Measurements from ENCODE around the gene DNAAF1.

Gene DNAAF1

GRCh38 chr16:84179612-84180320, 34.7 kb downstream of the DNAAF1 start:
- Histone ChIP-seq H3K27me3 (ENCODE audit: control insufficient read depth in 1 of 2, insufficient read depth in 1 of 2, low read length in 2 of 2) (no peaks in the 10 kb centered on the region), H3K9me3 (ENCODE audit: control insufficient read depth, low read length) (no peaks in the 10 kb centered on the region), H3K36me3 (ENCODE audit: control insufficient read depth in 1 of 2, insufficient read depth in 2 of 2, low read depth in 1 of 2, low read length in 2 of 2) (peaks cover 59 to 68% of the 10 kb centered on the region in 2 experiments), H3K4me2 (ENCODE audit: low read length, poor library complexity, severe bottlenecking) (no peak overlapping the region), H4K91ac (ENCODE audit: low read length) (no peak overlapping the region), H2BK15ac (ENCODE audit: low read depth, poor library complexity, severe bottlenecking) (no peak overlapping the region), H2BK120ac (ENCODE audit: low read depth, low read length) (no peak overlapping the region), H3K27ac (ENCODE audit: low read length, poor library complexity, severe bottlenecking) (no peak overlapping the region), H3K14ac (ENCODE audit: low read length in 2 of 2) (no peak overlapping the region), H3K18ac (ENCODE audit: low read depth in 1 of 2, low read length in 2 of 2) (no peak overlapping the region), H2BK12ac (ENCODE audit: low read length in 2 of 2) (no peak overlapping the region), H3K9ac (ENCODE audit: low read length) (no peak overlapping the region), H2AK5ac (ENCODE audit: low read length, severe bottlenecking) (no peak overlapping the region), H3K23ac (ENCODE audit: low read length in 2 of 2) (no peak overlapping the region), H4K8ac (ENCODE audit: low read length) (no peak overlapping the region), H2AFZ (ENCODE audit: low read depth, low read length) (no peak overlapping the region), H2BK5ac (ENCODE audit: low read depth, low read length, poor library complexity, severe bottlenecking) (no peak overlapping the region), H3K4me1 (ENCODE audit: control insufficient read depth, insufficient read depth, low read depth, low read length) (peaks cover 21% of the 10 kb centered on the region), H3K79me1 (replicated peaks; ENCODE audit: low read length, poor library complexity, severe bottlenecking) (peaks cover 39% of the 10 kb centered on the region), H3K4me3 (ENCODE audit: insufficient read depth in 1 of 2, low read depth in 1 of 2, low read length in 2 of 2) (no peak overlapping the region), H3K4ac (ENCODE audit: low read depth in 1 of 2, low read length in 2 of 2) (no peak overlapping the region)
- WGBS = 93% methylated on average over 26 of the region's 33 CpGs
- DNase-seq = no peak

DNA sequence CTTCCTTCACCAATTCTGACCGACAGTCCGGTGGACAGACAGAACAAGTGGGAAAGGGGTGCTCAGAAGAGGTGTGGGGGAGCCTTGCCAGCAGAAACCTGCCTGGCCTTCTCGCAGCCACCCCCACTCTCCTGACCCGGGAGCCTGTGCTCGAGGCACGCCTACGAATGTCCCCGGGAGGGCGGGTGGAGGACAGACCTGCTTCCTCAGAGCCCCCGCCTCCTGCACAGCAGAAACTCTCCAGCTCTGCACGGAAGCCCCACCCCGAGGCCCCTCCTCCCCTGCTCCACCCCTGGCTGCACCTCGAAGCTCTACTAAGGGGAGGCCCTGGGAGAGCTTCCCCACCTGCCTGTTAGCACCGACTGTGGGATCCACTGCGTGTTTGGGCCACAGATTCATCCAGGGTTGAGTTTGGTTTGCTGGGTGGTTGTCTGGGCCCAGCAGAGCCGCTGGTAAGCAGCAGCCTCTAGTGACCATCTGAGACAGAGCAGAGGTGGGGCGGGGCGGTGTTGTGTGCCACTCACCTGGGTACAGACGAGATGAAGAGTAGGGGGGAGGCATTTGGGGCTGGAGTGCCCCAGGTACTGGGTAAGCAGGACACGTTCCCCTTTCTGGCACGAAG, 35.5 kb downstream of the DNAAF1 start:
- Histone ChIP-seq H3K9ac (ENCODE audit: low read length) (no peak overlapping the region), H2BK120ac (ENCODE audit: low read depth, low read length) (no peak overlapping the region), H2AFZ (ENCODE audit: low read depth, low read length) (no peak overlapping the region), H4K8ac (ENCODE audit: low read length) (no peak overlapping the region), H2BK12ac (ENCODE audit: low read length in 2 of 2) (no peak overlapping the region), H3K14ac (ENCODE audit: low read length in 2 of 2) (no peak overlapping the region), H3K18ac (ENCODE audit: low read depth in 1 of 2, low read length in 2 of 2) (no peak overlapping the region), H3K36me3 (ENCODE audit: control insufficient read depth in 1 of 2, insufficient read depth in 2 of 2, low read depth in 1 of 2, low read length in 2 of 2) (peaks cover 64 to 74% of the 10 kb centered on the region in 2 experiments), H2BK5ac (ENCODE audit: low read depth, low read length, poor library complexity, severe bottlenecking) (no peak overlapping the region), H3K4me2 (ENCODE audit: low read length, poor library complexity, severe bottlenecking) (no peak overlapping the region), H2AK5ac (ENCODE audit: low read length, severe bottlenecking) (no peak overlapping the region), H3K27ac (ENCODE audit: low read length, poor library complexity, severe bottlenecking) (no peak overlapping the region), H3K4ac (ENCODE audit: low read depth in 1 of 2, low read length in 2 of 2) (no peak overlapping the region), H3K79me1 (replicated peaks; ENCODE audit: low read length, poor library complexity, severe bottlenecking) (peaks cover 41% of the 10 kb centered on the region), H3K27me3 (ENCODE audit: control insufficient read depth in 1 of 2, insufficient read depth in 1 of 2, low read length in 2 of 2) (no peaks in the 10 kb centered on the region), H3K23ac (ENCODE audit: low read length in 2 of 2) (no peak overlapping the region), H4K91ac (ENCODE audit: low read length) (no peak overlapping the region), H2BK15ac (ENCODE audit: low read depth, poor library complexity, severe bottlenecking) (no peak overlapping the region), H3K4me3 (ENCODE audit: insufficient read depth in 1 of 2, low read depth in 1 of 2, low read length in 2 of 2) (no peak overlapping the region), H3K9me3 (ENCODE audit: control insufficient read depth, low read length) (no peaks in the 10 kb centered on the region), H3K4me1 (ENCODE audit: control insufficient read depth, insufficient read depth, low read depth, low read length) (peaks cover 19% of the 10 kb centered on the region)
- no peak for DNase-seq
- 95% methylated on average over 19 of the region's 21 CpGs for WGBS

GRCh38 chr16:84181144-84181915, 36.2 kb downstream of the DNAAF1 start:
- WGBS = 95% methylated on average over 40 of the region's 41 CpGs
- no peak overlapping the region for H3K23ac ChIP-seq (ENCODE audit: low read length in 2 of 2)
- no peak overlapping the region for H3K4ac ChIP-seq (ENCODE audit: low read depth in 1 of 2, low read length in 2 of 2)

GRCh38 chr16:84182104-84182503, 37.0 kb downstream of the DNAAF1 start:
- H2BK120ac ChIP-seq (ENCODE audit: low read depth, low read length) = no peak overlapping the region

More at GRCh38 chr16:84181144-84181915, 36.2 kb downstream of the DNAAF1 start:
- H3K9ac ChIP-seq (ENCODE audit: low read length) = no peak overlapping the region
- H2AFZ ChIP-seq (ENCODE audit: low read depth, low read length) = no peak overlapping the region
- H3K79me1 ChIP-seq (replicated peaks; ENCODE audit: low read length, poor library complexity, severe bottlenecking) = peaks cover 44% of the 10 kb centered on the region
- no peak overlapping the region for H3K14ac ChIP-seq (ENCODE audit: low read length in 2 of 2)
- no peaks in the 10 kb centered on the region for H3K9me3 ChIP-seq (ENCODE audit: control insufficient read depth, low read length)
- no peak overlapping the region for H3K27ac ChIP-seq (ENCODE audit: low read length, poor library complexity, severe bottlenecking)
- H3K4me3 ChIP-seq (ENCODE audit: insufficient read depth in 1 of 2, low read depth in 1 of 2, low read length in 2 of 2) = no peak overlapping the region
- H4K8ac ChIP-seq (ENCODE audit: low read length) = no peak overlapping the region
- peaks cover 64 to 74% of the 10 kb centered on the region in 2 experiments for H3K36me3 ChIP-seq (ENCODE audit: control insufficient read depth in 1 of 2, insufficient read depth in 2 of 2, low read depth in 1 of 2, low read length in 2 of 2)
- no peak for DNase-seq
- no peaks in the 10 kb centered on the region for H3K27me3 ChIP-seq (ENCODE audit: control insufficient read depth in 1 of 2, insufficient read depth in 1 of 2, low read length in 2 of 2)
- H3K18ac ChIP-seq (ENCODE audit: low read depth in 1 of 2, low read length in 2 of 2) = no peak overlapping the region
- H2BK12ac ChIP-seq (ENCODE audit: low read length in 2 of 2) = no peak overlapping the region
- no peak overlapping the region for H2AK5ac ChIP-seq (ENCODE audit: low read length, severe bottlenecking)
- no peak overlapping the region for H3K4me2 ChIP-seq (ENCODE audit: low read length, poor library complexity, severe bottlenecking)
- H2BK120ac ChIP-seq (ENCODE audit: low read depth, low read length) = no peak overlapping the region
- H3K4me1 ChIP-seq (ENCODE audit: control insufficient read depth, insufficient read depth, low read depth, low read length) = peaks cover 21% of the 10 kb centered on the region
- no peak overlapping the region for H2BK15ac ChIP-seq (ENCODE audit: low read depth, poor library complexity, severe bottlenecking)
- no peak overlapping the region for H2BK5ac ChIP-seq (ENCODE audit: low read depth, low read length, poor library complexity, severe bottlenecking)
- H4K91ac ChIP-seq (ENCODE audit: low read length) = no peak overlapping the region

More at GRCh38 chr16:84182104-84182503, 37.0 kb downstream of the DNAAF1 start:
- H3K14ac ChIP-seq (ENCODE audit: low read length in 2 of 2) = no peak overlapping the region
- H3K9me3 ChIP-seq (ENCODE audit: control insufficient read depth, low read length) = no peaks in the 10 kb centered on the region
- no peak overlapping the region for H2BK15ac ChIP-seq (ENCODE audit: low read depth, poor library complexity, severe bottlenecking)
- no peak overlapping the region for H2BK5ac ChIP-seq (ENCODE audit: low read depth, low read length, poor library complexity, severe bottlenecking)
- H3K36me3 ChIP-seq (ENCODE audit: control insufficient read depth in 1 of 2, insufficient read depth in 2 of 2, low read depth in 1 of 2, low read length in 2 of 2) = peaks cover 64 to 74% of the 10 kb centered on the region in 2 experiments
- no peak overlapping the region for H3K18ac ChIP-seq (ENCODE audit: low read depth in 1 of 2, low read length in 2 of 2)
- WGBS = 98% methylated on average over 18 of the region's 18 CpGs
- H3K79me1 ChIP-seq (replicated peaks; ENCODE audit: low read length, poor library complexity, severe bottlenecking) = peaks cover 48% of the 10 kb centered on the region
- H3K27me3 ChIP-seq (ENCODE audit: control insufficient read depth in 1 of 2, insufficient read depth in 1 of 2, low read length in 2 of 2) = no peaks in the 10 kb centered on the region
- H2AFZ ChIP-seq (ENCODE audit: low read depth, low read length) = no peak overlapping the region
- H2AK5ac ChIP-seq (ENCODE audit: low read length, severe bottlenecking) = no peak overlapping the region
- no peak overlapping the region for H3K4me2 ChIP-seq (ENCODE audit: low read length, poor library complexity, severe bottlenecking)
- peaks cover 13% of the 10 kb centered on the region for H3K4me1 ChIP-seq (ENCODE audit: control insufficient read depth, insufficient read depth, low read depth, low read length)
- H4K91ac ChIP-seq (ENCODE audit: low read length) = no peak overlapping the region
- H2BK12ac ChIP-seq (ENCODE audit: low read length in 2 of 2) = no peak overlapping the region
- no peak for DNase-seq
- H3K9ac ChIP-seq (ENCODE audit: low read length) = no peak overlapping the region
- H3K4me3 ChIP-seq (ENCODE audit: insufficient read depth in 1 of 2, low read depth in 1 of 2, low read length in 2 of 2) = no peak overlapping the region
- no peak overlapping the region for H3K23ac ChIP-seq (ENCODE audit: low read length in 2 of 2)
- no peak overlapping the region for H4K8ac ChIP-seq (ENCODE audit: low read length)
- no peak overlapping the region for H3K27ac ChIP-seq (ENCODE audit: low read length, poor library complexity, severe bottlenecking)
- no peak overlapping the region for H3K4ac ChIP-seq (ENCODE audit: low read depth in 1 of 2, low read length in 2 of 2)

All from mesenchymal stem cell (in vitro differentiated cells and primary cell).